GM18499 (cell line): Measurements from ENCODE around the gene BBX.
"Not testable (repeated sequence)": the region's sequence is repeated elsewhere in the genome, so short reads cannot be mapped to it uniquely, and the experiment has no call there.

Source experiments
- ATAC-seq: cut with Tn5 transposase; IDR thresholded peaks from one replicate; pipeline ENCODE4 v1.9.1; 2021; ENCODE audit warnings: moderate number of reproducible peaks; ENCODE audit not compliant: insufficient read depth, unreplicated experiment

BBX gene

DNA sequence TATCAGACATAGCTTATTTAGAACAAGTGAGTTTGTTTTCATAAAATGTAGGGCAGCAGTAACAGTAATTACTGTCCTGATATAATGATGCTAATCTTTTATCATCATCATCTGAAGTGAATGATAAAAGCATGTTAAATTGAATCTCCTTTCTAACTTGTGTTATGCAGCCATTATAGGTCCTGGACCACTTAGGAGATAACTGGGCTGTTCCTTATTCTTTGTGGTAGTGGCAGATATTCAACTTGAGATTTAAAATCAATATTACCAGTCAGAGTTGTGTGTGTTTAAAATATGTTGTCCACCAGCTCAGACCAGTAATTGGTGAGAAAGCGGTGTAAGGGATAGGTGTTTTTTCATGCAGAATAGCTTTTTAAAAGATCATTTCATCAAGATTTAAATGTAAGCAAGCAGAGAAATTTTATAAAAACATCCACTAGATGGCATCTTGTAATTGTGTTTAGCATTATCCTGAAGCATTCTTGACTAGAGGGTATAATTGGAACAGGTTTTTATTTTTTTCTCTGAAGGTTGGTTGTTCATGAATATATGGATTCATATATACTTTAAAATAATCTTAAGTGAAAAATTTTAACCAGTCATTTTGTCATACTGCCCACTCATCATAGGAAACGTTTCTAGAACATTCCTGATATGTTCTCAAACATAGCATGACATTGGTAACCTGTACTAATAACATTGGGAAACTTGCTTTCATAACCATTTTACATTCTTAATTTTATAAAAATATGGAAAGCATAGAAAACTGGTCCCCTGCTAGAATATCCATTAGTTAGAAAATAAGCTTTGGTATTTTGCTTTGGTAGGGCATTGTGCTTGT lies 153.9 kb downstream of the BBX start:
- no peak for ATAC-seq

GRCh38 chr3:107679921-107680320 lies 157.2 kb downstream of the BBX start:
- ATAC-seq = no peak

DNA sequence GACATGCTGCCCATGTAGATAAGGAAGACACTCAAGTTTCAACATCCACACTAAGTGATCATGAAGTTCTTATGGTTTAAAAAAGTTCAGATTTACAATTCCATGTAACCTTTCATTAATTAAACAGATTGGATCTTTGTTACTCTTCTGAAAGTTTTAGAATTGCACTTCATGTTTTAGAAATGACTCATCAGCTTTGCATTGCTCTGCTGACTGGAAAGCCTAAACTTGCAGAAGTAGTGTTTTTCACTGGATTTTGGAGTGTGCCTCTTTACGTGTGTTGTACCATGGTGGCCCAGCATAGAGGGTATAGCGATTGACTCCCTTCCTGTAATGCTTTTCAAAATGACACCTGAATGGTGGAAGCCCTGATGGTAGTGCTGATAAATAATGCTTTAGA lies 157.9 kb downstream of the BBX start:
- peak; percentile 66 for ATAC-seq

DNA sequence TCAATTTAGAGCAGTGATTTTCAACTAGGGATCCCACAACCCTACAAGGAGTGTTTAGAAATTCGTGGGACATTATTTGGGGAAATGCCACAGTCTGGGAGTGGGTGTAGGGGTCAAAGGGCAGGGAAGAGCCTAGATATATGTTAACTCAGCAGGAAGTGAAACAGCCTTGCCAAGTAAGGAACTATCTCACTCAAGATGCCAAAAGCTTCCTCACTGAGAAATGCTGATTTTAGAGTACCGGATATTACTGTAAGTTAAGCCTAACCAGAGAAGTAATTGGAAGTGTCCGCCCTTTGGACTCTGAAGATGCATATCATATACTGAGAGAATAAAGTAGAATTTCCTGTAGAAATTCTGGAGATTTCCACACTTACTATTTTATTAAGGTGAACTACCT lies 158.6 kb downstream of the BBX start:
- ATAC-seq = no peak

DNA sequence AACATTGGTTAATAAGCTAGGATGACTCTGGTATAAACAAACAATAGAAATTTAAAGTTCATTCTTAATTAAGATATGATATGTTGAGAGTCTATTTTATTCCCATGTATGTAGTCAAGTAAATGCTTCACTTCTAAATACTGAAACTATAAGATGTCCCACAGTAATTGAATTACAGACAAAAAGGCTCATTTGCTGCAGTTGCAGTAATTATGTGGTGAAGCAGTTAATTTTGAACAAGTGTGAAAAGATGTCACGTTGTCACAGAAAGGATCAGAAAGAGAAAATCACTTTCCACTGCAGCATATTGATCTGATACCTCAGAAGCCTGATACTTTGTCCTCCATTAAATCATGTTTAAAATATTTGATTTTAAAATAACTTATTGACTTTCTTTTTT lies 159.8 kb downstream of the BBX start:
- no peak for ATAC-seq

DNA sequence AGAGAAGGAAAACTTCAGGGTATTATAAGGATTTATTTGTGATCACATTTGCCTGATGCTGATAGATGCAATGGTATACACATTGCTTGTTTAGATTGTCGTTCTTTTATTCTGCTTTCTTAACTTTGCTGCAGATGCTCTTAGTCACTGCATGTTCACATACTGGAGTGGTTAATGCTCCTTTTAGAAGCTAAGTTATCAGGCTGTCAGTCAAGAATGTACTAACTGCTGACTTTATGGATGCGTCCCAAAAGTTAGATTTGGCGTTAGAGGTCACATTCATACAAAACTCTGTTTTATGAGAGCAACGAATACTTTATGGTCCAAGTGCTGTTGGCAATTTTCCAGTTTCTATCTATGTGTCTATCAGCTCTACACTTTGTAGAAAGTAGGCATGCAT lies 160.7 kb downstream of the BBX start:
- no peak for ATAC-seq

DNA sequence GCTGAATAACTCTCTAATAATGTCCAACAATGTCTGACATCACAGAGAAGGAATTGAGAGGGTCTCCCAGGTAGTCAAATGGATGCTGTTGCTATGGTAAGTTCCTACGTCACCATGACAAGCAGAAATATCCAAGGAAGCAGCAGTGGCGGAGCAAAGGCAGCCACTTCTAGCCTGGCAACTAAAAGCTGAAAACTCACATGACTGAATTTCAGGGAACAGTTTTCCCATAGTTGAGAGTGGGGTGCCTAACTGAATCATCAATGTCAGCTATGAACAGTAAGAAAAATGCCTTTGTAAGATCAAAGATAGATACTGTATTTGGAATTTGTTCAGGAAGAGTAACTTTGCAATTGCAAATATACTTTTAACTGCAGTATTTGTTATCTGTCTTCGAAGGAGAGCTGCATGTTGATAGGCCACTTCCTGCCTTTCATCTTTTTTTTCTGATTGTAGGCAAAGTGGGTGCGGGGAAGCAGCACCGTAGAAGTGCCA lies 161.7 kb downstream of the BBX start:
- no peak for ATAC-seq

- ATAC-seq = no peak
These were observed 162.6 kb downstream of the BBX start for GRCh38 chr3:107685383-107685782.

- no peak for ATAC-seq
These were observed 164.4 kb downstream of the BBX start for GRCh38 chr3:107687056-107687581.

DNA sequence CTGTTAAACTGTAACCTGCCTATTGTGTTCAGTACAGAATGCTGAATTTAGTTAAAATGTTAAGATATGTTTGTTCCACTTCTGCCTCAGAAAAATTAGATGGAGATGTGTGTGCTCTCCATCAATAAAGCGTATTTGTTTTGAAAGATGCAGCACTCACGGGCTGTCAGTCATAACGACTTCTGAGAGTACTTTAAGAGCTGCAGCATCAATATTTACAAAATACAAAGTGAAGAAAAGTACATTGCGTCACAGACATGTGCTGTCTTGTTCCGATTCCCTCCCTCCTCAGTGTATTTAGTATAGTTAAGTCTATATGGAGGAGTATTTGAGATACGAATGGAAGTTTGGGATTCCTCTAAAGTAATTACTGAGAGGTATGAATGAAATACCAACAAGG lies 166.6 kb downstream of the BBX start:
- no peak for ATAC-seq

GRCh38 chr3:107690522-107691138 lies 167.9 kb downstream of the BBX start:
- no peak for ATAC-seq

DNA sequence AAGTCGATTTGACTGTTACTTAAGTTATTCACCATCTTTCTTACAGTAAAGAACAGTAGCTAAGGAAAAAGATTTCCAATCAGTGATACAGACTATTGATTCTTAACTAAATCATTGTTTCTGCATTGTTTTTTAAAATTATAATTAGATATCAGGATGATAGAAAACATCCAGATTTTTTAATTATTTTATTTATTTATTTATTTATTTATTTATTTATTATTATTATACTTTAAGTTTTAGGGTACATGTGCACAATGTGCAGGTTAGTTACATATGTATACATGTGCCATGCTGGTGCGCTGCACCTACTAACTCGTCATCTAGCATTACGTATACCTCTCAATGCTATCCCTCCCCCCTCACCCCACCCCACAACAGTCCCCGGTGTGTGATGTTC lies 169.2 kb downstream of the BBX start:
- ATAC-seq = not testable (repeated sequence)

- not testable (repeated sequence) for ATAC-seq
These were observed 174.6 kb downstream of the BBX start for GRCh38 chr3:107697348-107697747.

DNA sequence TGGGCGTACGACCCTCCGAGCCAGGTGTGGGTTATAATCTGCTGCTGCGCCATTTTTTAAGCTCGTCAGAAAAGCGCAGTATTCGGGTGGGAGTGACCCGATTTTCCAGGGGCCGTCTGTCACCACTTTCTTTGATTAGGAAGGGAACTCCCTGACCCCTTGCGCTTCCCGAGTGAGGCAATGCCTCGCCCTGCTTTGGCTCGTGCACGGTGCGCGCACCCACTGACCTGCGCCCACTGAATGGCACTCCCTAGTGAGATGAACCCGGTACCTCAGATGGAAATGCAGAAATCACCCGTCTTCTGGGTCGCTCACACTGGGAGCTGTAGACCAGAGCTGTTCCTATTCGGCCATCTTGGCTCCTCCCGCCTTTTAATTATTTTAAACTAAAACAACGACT lies 175.1 kb downstream of the BBX start:
- not testable (repeated sequence) for ATAC-seq

GRCh38 chr3:107699682-107700081 lies 176.9 kb downstream of the BBX start:
- ATAC-seq = no peak

DNA sequence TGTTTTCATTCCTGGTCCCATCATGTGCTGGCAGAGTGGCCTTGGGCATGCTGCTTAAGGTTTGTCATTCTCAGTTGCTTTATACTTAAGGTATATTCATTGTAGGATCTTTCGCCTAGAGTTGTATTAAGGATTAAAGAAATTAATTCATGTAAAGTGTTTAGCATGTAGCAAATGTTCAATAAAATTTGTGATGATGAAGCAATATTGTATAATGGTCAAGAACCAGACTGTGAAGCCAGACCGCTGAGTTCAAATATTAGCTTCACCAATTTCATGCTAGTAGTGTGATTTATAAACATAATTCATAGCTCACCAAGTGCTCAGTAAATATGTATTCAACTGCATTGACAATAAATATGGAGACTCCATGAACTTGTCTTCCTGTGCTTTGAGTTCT lies 178.5 kb downstream of the BBX start:
- no peak for ATAC-seq

GRCh38 chr3:107704477-107704876 lies 181.7 kb downstream of the BBX start:
- no peak for ATAC-seq

- ATAC-seq = no peak
These were observed 182.3 kb downstream of the BBX start for GRCh38 chr3:107705046-107705445.

DNA sequence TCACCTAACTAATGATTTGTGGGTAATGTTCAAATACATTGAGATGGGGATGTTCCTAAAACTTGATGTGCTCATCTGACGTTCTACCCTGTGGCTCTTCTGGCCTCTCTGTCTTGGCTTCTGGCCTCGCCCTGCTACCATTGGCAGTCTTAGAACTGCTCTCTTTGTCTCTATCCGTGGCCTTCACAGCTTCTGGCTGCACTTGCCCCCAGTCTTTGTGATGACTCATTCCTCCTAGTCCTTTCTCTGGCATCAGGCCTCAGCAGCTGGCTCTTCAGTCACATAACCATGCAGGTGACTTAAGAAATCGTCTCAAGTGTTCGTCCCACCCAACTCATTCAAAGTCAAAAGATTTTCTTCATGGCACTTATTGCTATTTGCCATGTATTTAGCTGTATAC lies 188.1 kb downstream of the BBX start:
- ATAC-seq = no peak

DNA sequence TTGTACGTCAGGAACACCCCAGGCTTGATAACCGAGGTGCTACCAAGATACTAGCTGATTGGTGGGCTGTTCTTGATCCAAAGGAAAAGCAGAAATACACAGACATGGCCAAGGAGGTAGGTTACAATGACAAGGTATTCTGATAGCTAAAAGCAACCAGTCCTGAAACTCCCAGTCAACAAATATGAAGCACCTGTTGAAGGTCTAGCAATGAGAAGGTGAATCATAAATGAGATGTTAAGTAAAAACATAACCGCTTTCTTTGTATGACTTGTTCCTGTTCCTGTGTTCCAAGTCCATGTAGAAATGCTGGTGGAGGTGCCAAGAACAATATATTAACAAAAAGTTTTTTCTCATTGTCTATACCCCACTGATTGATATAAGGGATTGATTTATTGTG lies 194.0 kb downstream of the BBX start:
- no peak for ATAC-seq

- no peak for ATAC-seq
These were observed 195.8 kb downstream of the BBX start for GRCh38 chr3:107718547-107718946.

- no peak for ATAC-seq
These were observed 204.3 kb downstream of the BBX start for GRCh38 chr3:107727102-107727501.
